Suprapubic skin (tissue), 4 donors: ENCODE data around the gene RCOR3. TPM values are rescaled to one million over a fixed set of nuclear protein-coding genes. Genes with fewer than 3 reads are reported as not detected.

Source experiments
- DNase-seq, 2 donors: peaks; one replicate each; pipeline ENCODE4 v3.0.0-alpha.2; 2019; ENCODE audit warnings: low spot score in 2 of 2
- H3K27ac ChIP-seq: fragments of 200-600 bp; sonication (generic); one replicate; pipeline ENCODE4 v1.5.1; 2019
- H3K27me3 ChIP-seq: fragments of 200-600 bp; sonication (generic); one replicate; pipeline ENCODE4 v1.5.1; 2019
- H3K36me3 ChIP-seq: fragments of 200-600 bp; sonication (generic); one replicate; pipeline ENCODE4 v1.5.1; 2019
- H3K4me1 ChIP-seq: fragments of 200-600 bp; sonication (generic); one replicate; pipeline ENCODE4 v1.5.1; 2019
- H3K4me3 ChIP-seq: fragments of 200-600 bp; sonication (generic); one replicate; pipeline ENCODE4 v1.5.1; 2019; ENCODE audit warnings: mild to moderate bottlenecking
- H3K9me3 ChIP-seq: fragments of 200-600 bp; sonication (generic); one replicate; pipeline ENCODE4 v1.5.1; 2019
- EP300 ChIP-seq: sonication (generic); formaldehyde crosslinking; IDR thresholded peaks from one replicate; pipeline ENCODE4 v1.6.1; 2017; ENCODE audit warnings: antibody characterized with exemption
- POLR2A ChIP-seq, 2 donors: fragments of 450-650 bp; IDR thresholded peaks; one replicate each; pipeline ENCODE4 v1.6.1; 2017; ENCODE audit warnings: antibody characterized with exemption in 2 of 2, mild to moderate bottlenecking in 2 of 2, moderate library complexity in 2 of 2
- POLR2AphosphoS5 ChIP-seq, 3 donors: sonication (generic); formaldehyde crosslinking; IDR thresholded peaks; one replicate each; pipeline ENCODE4 v1.6.1; 2017; ENCODE audit warnings: antibody characterized with exemption in 3 of 3
- WGBS: methylation state at CpG from one replicate; pipeline ENCODE4 v1.1.5; 2018; 5-methylcytosine and 5-hydroxymethylcytosine counted together
- total RNA-seq, 4 donors: library from RNA; depleted of rRNA; stranded (reverse); fragments of >200 nt; gene quantifications; one replicate each; pipeline ENCODE4 v1.1.0, GENCODE V29; 2016
- TF ChIP-seq, protein P1 (sequence below), 2 donors: fragments of 200-600 bp in 1 of 2; fragments of 450-650 bp in 1 of 2; sonication (generic) in 1 of 2; IDR thresholded peaks; one replicate each; pipeline ENCODE4 v1.5.1; 2016 to 2019; ENCODE audit warnings: antibody characterized with exemption in 2 of 2, mild to moderate bottlenecking in 1 of 2, moderate library complexity in 1 of 2

The RCOR3 gene
- total RNA-seq, 4 donors from 2014 or later, result 24.9 to 151 (median 42.9) TPM

DNA sequence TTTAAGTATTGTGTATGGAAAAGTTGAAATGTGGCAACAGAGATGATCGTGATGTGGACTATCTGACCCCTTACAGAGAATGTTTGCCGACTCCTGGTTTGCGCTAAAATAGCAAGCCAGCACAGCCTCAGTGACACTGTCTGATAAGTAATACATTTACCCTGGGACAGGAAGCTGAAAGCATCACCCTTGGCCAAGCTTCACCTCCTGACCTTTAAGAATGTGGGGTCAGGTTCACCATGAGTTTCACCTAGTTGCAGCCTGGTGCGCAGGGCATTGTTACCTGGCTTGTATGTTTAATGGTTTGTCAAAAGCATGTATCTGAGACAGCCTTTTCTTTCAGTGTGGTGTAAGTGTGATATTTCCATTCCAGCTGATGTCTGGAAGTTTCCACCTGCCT, 96.7 kb downstream of the RCOR3 start:
- TF ChIP-seq POLR2AphosphoS5 (IDR thresholded peaks at IDR 0.05), result no peak
- TF ChIP-seq, protein P1, sequence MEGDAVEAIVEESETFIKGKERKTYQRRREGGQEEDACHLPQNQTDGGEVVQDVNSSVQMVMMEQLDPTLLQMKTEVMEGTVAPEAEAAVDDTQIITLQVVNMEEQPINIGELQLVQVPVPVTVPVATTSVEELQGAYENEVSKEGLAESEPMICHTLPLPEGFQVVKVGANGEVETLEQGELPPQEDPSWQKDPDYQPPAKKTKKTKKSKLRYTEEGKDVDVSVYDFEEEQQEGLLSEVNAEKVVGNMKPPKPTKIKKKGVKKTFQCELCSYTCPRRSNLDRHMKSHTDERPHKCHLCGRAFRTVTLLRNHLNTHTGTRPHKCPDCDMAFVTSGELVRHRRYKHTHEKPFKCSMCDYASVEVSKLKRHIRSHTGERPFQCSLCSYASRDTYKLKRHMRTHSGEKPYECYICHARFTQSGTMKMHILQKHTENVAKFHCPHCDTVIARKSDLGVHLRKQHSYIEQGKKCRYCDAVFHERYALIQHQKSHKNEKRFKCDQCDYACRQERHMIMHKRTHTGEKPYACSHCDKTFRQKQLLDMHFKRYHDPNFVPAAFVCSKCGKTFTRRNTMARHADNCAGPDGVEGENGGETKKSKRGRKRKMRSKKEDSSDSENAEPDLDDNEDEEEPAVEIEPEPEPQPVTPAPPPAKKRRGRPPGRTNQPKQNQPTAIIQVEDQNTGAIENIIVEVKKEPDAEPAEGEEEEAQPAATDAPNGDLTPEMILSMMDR (IDR thresholded peaks at IDR 0.05), result no peak
- TF ChIP-seq EP300, result no peak
- WGBS, result 93% methylated on average over 4 of the region's 4 CpGs
- H3K9me3 ChIP-seq, result no peaks in the 10 kb centered on the region
- no peak overlapping the region for H3K27ac ChIP-seq
- peaks cover 23% of the 10 kb centered on the region for H3K36me3 ChIP-seq
- no peak for DNase-seq
- no peak overlapping the region for H3K4me3 ChIP-seq
- no peaks in the 10 kb centered on the region for H3K27me3 ChIP-seq
- H3K4me1 ChIP-seq, result peaks cover 3% of the 10 kb centered on the region

DNA sequence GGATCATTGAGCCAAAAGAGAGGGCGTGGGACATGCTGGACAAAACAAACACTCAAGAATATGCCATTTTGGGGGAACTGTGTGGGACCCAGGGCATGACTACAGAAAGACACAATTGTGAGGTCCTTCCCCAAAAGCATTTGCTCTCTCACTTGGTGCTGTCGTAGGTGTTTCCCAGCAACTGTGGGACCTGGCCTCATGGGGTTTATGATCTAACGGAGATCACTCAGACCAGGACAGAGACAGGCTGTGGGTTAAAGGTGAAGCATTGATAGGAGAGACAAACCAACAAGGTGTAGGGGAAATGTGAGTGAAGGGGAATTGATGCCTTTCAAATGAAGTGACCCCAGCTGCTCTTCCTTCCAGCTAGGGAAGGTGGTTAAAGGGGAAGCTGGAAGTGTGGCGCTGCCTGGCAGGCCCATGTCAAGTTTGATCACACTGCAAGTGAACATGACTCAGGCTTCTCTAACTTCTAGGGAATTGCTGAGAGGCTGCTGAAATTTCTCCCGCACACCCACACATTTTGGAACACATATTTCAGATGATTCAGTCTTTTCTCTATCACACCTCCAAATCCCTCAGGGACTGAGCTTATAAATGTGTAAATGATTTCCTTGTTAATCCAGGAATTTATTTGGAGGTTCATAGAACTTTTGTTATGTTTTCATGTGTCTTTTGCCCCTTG, 97.7 kb downstream of the RCOR3 start:
- Histone ChIP-seq H3K9me3 (no peaks in the 10 kb centered on the region), H3K27ac (no peak overlapping the region), H3K4me1 (peaks cover 3% of the 10 kb centered on the region), H3K27me3 (no peaks in the 10 kb centered on the region), H3K36me3 (peaks cover 23% of the 10 kb centered on the region), H3K4me3 (no peak overlapping the region)
- TF ChIP-seq, protein P1 (IDR thresholded peaks at IDR 0.05), result no peak
- no peak for TF ChIP-seq POLR2AphosphoS5 (IDR thresholded peaks at IDR 0.05)
- TF ChIP-seq POLR2A (IDR thresholded peaks at IDR 0.05), result no peak
- TF ChIP-seq EP300, result no peak
- 58% methylated on average over 5 of the region's 5 CpGs for WGBS
- DNase-seq, result no peak

DNA sequence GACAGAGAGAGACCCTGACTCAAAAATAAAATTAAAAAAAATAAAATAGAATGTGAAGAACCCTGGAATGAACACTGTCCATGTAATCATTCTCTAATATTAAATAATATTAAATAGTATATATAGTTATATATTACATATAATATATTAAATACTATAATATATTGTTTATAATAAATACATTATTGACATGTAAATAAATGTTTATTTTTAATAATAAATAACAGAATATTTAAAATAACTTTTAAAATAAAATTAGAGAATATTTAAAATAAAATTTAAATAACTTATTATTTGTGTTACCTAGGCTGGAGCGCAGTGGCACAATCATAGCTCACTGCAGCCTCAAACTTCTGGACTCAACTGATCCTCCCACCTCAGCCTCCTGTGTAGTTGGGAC, 99.5 kb downstream of the RCOR3 start:
- Histone ChIP-seq H3K4me3 (no peak overlapping the region), H3K27ac (no peak overlapping the region), H3K4me1 (peaks cover 3% of the 10 kb centered on the region), H3K9me3 (no peaks in the 10 kb centered on the region), H3K27me3 (no peaks in the 10 kb centered on the region), H3K36me3 (peaks cover 23% of the 10 kb centered on the region)
- TF ChIP-seq POLR2A (IDR thresholded peaks at IDR 0.05) (no peak), POLR2AphosphoS5 (IDR thresholded peaks at IDR 0.05) (no peak), EP300 (no peak)
- TF ChIP-seq, protein P1 (IDR thresholded peaks at IDR 0.05), result no peak
- 98% methylated on average over 1 of the region's 1 CpG for WGBS
- DNase-seq, result no peak

- TF ChIP-seq POLR2AphosphoS5 (IDR thresholded peaks at IDR 0.05) (no peak), EP300 (no peak)
- TF ChIP-seq, protein P1 (IDR thresholded peaks at IDR 0.05), result no peak
- H3K36me3 ChIP-seq, result peaks cover 23% of the 10 kb centered on the region
- DNase-seq, result no peak
- peaks cover 3% of the 10 kb centered on the region for H3K4me1 ChIP-seq
- H3K27me3 ChIP-seq, result no peaks in the 10 kb centered on the region
- WGBS, result 79% methylated on average over 3 of the region's 3 CpGs
- no peaks in the 10 kb centered on the region for H3K9me3 ChIP-seq
- H3K4me3 ChIP-seq, result no peak overlapping the region
- H3K27ac ChIP-seq, result no peak overlapping the region
Measured at GRCh38 chr1:211359876-211360275, 100.7 kb downstream of the RCOR3 start.

- WGBS, result 100% methylated on average over 1 of the region's 1 CpG
- Histone ChIP-seq H3K9me3 (no peaks in the 10 kb centered on the region), H3K4me3 (no peak overlapping the region), H3K27ac (no peak overlapping the region), H3K4me1 (peaks cover 3% of the 10 kb centered on the region), H3K27me3 (no peaks in the 10 kb centered on the region), H3K36me3 (peaks cover 26% of the 10 kb centered on the region)
- no peak for DNase-seq
- TF ChIP-seq EP300 (no peak), POLR2A (IDR thresholded peaks at IDR 0.05) (no peak), POLR2AphosphoS5 (IDR thresholded peaks at IDR 0.05) (no peak)
- TF ChIP-seq, protein P1 (IDR thresholded peaks at IDR 0.05), result no peak
Measured at GRCh38 chr1:211361202-211361601, 102.0 kb downstream of the RCOR3 start.

Other genes starting within 250 kb of the RCOR3 start
- 1 to 10 TPM in 1 of 4 donors, not detected in 3; 1.1 TPM for gene KCNH1, start 125.2 kb upstream of the RCOR3 start, total RNA-seq
- gene TRAF5, start 67.5 kb downstream of the RCOR3 start, total RNA-seq, result 10 to 100 TPM in 1 of 4 donors, 1 to 10 TPM in 3; 1.3 to 11.7 (median 4.3) TPM
- gene RD3, start 232.8 kb downstream of the RCOR3 start, total RNA-seq, result not detected